ENCODE measurements around the gene AJAP1.

DNA sequence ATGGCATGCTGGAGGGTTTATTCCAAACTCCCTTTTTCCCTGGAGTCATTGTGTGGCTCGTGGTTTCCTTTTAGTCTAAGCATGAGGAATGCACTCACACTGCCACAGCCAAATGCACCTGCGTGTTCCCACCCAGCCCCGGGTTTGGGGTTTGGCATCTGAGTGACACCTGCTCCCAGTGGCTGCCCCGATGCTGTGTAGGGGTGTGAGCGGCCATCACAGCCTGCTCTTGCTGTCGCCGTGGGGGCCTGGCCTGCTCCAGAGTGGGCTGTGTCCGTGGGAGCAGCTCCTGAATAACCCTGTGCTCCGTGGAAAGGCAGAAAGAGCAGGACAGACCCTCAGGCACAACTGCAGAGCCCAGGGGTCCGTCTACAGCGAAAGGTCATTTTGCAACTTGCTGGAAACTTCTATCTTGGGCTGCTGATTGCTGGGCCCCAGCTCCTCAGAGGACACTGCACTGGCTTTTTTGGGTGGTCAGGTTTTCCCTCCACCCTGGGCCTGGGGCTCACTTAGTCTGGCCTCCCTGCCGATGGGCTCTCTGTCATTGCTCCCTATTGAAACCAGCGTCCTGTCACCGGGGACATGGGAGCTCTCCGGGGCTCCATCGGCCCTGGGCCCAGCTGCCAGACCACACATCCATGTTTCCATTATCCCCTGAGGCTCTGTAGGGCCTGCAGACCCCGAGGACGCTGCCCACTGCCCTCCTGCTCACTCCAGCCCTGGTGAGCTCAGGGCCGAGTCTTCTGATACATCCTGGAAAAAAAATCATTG, 74.1 kb downstream of the AJAP1 start:
- TF ChIP-seq, protein P1, sequence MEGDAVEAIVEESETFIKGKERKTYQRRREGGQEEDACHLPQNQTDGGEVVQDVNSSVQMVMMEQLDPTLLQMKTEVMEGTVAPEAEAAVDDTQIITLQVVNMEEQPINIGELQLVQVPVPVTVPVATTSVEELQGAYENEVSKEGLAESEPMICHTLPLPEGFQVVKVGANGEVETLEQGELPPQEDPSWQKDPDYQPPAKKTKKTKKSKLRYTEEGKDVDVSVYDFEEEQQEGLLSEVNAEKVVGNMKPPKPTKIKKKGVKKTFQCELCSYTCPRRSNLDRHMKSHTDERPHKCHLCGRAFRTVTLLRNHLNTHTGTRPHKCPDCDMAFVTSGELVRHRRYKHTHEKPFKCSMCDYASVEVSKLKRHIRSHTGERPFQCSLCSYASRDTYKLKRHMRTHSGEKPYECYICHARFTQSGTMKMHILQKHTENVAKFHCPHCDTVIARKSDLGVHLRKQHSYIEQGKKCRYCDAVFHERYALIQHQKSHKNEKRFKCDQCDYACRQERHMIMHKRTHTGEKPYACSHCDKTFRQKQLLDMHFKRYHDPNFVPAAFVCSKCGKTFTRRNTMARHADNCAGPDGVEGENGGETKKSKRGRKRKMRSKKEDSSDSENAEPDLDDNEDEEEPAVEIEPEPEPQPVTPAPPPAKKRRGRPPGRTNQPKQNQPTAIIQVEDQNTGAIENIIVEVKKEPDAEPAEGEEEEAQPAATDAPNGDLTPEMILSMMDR (IDR thresholded peaks at IDR 0.05; ENCODE audit: poor library complexity): no peak
- TF ChIP-seq EZH2 (IDR thresholded peaks at IDR 0.05; ENCODE audit: borderline replicate concordance) (no peak), EZH2phosphoT487 (IDR thresholded peaks at IDR 0.05; ENCODE audit: low read depth, severe bottlenecking, unreplicated experiment) (no peak)
